NCI-H2171 treated with DMSO at 0.1 percent for 48 hours (cell line): ENCODE measurements around the gene ARHGAP42.

Experiments used
- DNase-seq: peaks from one replicate; lab custom pipeline; 2025; lab: John Stamatoyannopoulos, UW

ARHGAP42 gene

DNA sequence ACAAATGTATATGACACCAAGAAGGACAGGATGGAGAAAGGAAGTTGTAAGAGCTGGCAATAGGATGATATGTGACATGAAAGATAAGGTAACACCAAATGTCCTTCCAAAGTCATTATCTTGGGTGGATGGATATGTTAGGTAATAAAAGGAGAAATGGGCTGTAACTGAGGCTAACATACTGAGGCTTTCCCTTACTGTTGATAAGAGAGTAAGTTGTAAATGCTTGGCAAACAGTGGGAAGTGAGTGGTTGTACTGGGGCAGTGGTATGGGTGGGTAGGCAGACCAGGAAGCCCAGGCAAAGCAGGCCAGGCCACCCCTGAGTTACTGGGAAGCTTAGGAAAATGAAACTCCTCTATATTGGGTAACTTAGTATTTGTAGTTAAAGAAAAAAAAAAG is 73.7 kb downstream of the ARHGAP42 start:
- no peak for DNase-seq

DNA sequence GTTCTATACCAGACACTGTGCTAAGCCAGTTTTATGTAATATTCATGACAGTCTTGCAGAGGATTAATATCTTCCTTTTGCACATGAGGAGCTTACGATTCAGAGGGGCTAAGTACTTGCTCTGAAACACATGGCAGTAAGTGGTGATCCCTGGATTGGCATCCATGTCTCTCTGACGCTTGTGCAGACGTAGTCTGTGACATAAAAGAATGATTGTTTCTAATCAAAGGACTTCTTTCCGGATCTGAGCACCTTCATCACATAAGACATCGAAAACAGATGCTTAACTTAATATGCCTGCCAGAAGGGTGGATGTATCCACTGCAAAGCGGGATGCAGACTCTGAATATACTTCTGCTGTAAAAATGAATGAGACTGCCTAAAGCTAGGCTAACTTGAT is 74.8 kb downstream of the ARHGAP42 start:
- peak; percentile 19 for DNase-seq

DNA sequence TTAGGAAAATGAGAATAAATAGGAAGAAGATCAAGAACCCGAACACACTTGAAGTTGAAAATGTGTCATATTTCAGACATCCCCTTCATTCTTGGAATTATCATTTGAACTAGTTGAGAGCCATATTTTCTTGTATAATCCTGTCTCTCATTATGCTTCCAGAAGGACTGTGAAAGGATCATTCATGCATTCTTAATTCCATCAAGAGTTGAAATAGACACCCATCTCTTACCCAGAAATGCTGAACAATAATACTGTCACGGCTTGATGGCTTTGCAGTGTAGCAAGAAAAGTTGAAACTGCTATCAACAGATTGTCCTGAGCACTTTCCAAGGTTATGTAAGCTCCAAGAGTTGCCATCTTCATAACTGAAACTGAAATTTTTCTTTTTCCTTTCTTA is 79.7 kb downstream of the ARHGAP42 start:
- peak; percentile 83 for DNase-seq

DNA sequence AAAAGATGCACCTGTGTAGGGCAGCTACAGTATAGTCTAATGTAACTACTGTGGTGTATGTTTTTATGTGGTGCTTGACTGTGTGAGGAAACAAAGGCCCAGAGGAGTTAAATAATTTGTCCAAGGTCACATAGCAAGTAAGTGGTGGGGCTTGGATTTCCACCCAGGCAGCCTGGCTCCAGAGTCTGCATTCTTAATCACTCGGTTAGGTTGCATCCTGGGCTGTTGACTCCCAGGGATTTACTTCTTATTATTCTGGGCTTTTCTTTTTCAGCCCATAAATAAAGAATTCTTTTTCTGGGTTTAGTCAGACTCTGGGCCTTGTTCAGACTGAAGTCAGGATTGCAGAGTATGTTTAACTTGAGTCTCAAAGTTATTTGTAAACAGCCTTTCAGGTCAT is 82.1 kb downstream of the ARHGAP42 start:
- peak; percentile 52 for DNase-seq

DNA sequence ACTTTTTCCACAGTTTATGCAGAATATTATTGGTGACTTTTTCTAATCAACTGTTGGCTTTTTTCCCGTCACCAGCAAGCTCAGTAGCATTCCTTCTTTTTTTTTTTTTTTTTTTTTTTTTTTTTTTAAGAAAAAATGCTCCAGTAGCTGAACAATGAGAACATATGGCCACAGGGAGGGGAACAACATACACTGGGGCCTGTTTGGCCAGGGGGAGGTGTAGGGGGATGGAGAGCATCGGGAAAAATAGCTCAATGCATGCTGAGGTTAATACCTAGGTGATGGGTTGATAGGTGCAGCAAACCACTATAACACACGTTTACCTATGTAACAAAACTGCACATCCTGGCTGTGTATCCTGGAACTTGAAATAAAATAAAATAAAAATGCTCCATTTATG is 82.5 kb downstream of the ARHGAP42 start:
- peak; percentile 76 for DNase-seq

DNA sequence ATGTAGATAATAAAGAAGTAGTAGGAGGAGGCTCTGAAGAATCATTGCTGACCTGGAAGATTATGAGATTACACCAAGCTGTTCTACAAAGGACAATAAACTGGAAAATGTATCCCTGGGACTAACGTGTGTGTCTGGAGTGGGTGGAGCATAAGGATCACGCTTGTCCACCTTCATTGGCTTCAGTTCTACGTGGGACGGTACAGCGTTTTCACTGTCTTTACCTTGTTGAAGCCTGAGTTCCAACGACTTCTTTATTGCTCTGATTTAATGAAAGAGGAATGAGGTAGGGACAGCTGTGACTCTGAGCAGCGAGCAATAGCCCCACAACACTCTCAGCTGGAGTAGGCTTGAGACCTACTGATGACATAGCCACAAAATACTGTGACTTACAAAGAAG is 87.0 kb downstream of the ARHGAP42 start:
- no peak for DNase-seq

DNA sequence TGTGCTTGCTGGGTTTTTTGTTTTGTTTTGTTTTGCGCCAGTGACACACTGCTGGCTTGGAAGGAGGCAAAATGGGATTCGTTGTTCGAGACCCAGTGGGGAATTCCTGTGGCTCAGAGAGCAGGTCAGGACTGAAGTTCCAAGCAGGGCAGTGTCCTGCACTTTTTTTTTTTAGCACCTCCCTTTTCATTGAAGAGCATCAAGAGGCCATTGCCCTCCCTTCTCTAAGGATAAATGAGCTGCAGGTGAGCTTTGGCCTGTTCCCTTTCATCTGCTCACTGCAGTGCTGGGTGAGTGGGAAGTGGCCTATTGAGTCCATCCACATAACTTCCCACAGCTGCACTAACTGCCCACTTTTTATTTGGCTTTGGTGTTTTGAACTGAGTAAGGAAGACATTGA is 87.8 kb downstream of the ARHGAP42 start:
- no peak for DNase-seq

DNA sequence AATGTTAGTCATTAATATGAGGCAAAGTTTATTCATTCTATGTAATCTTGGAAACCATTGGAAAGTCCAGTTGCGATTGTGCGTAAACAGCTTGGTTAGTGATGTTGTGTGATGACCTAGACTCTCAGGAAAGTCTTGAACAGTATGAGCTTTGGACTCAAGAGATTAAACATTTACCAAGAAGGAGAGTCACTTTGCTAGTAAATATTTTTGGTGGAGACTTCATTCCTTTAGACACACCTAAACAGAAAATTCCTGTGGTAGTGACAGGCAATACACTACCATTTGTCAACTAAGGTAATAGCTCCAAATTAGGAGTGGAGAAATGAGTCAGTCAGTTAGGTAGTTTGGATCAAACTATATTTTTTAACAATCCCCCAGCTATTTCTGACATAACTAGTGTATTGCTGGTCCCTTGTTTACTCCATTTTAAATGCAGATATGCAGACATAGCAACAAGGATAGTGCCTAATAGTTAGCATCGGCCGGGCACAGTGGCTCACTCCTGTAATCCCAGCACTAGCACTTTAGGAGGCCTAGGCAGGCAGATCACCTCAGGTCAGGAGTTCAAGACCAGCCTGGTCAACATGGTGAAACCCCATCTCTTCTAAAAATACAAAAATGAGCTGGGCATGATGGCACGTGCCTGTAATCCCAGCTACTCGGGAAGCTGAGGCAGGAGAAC is 89.3 kb downstream of the ARHGAP42 start:
- no peak for DNase-seq

DNA sequence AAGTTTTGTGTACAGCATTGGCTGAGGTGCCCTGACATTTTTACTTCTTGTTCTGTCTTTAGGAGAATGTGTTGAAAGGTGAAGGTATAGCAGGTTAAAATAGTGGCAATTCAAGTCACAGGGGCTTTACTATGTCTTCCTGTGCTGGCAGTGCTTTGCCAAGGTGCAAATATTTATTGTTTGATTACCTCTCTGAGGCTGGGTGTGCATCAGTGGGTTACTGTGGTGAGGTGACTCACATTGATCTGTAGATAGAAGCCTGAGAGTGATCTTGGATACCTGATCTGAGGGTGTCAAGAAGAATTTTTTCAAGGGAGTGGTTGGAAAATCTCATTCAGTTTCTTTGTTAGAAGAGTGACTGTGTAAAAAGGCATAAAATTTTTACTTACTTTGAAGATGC is 90.0 kb downstream of the ARHGAP42 start:
- no peak for DNase-seq

DNA sequence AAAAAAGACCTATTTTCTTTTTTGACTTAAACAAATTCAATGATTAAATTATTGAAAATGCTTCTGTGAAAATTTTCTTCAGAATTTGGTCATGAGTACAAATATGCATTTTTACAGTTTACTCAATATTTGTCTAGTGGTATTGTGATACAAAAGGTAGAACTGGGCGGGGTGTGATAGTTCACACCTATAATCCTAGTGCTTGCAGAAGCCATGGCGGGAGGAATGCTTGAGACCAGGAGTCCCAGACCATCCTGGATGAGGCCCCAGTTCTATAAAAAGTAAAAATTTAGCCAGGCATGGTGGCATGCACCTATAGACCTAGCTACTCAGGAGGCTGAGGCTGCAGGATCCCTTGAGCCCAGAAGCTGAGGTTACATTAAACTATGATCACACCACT is 90.6 kb downstream of the ARHGAP42 start:
- DNase-seq: no peak

DNA sequence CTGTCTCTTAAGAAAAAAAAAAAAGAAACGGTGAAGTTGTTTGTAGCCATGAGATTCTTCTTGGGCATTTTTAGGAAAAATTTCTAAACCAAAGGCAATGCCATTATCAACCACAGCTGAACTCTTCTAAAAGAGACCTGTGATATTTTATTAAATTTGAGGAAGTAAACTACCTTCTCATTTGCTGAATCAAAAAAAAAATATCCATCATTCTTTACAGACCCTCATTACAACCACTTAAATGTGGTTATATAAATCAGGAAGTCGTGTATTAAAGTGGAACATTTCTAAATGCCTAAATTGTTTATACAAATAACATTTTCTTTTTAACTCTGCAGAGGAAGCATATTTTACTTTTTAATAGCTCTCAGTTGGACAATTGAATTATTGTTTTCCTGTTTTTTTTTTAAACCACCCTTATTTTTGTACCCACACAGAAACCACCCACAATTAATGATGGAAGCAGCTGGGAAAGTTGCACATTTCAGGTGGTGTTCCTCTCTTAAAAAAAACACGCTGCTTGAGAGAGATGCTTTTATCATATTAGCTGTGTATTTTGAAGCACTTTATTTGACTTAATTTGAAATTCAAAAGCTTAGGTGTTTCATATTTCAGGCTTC is 91.2 kb downstream of the ARHGAP42 start:
- DNase-seq: no peak

DNA sequence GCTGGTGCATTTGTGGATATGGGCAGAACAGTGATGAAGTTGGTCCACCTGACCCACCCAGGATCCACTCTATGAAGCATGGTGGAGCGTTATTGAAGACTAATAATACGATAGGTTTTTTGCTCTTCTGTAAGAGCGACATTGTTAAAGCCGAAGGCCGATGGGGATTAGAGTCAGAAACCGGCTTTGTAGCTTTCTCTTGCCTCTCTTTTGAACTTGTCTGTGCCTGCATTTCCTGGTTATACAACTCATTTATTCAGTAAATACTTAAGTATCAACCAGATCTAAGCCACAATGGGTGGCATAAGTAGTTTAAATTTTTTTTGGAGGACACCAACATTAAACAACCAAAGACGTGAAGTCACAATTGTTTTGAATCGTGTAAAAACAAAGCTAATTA is 93.4 kb downstream of the ARHGAP42 start:
- DNase-seq: no peak

DNA sequence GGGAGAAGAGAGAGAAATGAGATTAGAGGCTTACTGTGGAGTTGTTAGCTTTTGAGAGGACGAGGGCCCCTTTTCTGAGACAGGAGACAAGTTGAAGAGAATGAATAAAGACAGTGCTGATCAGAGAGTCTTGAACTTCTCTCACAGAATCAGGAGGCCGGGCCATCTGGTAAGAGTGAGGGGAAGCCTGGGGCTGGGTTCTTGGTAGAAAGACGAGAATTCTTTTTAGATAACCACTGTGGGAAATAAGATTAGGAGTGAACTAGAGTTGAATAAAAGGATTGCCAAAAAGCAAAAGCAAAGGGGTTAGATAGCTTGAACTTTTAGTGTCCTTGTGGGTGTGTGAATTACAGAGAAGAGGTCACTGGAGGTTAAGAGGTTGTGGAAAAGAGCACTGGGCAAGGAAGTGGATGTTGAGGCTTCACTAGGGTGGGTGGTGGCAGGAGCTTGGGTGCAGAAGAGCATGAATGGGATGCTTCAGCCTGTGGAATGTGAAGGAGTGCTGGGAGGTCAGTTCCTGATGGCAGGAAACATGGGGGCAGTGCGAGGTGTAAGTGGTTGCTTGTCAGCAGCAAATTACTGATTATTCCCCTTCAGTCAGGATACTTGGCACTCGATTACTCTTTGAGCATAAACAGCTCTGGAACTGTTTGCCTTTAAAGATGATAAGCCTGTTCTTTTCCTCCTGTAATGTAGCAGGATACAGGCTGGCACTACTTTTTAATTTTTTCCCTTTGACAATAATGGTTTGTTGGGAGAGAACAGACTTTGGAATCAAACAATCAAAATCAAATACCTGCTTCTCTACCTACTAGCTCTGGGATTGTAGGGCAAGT is 98.3 kb downstream of the ARHGAP42 start:
- DNase-seq: no peak

DNA sequence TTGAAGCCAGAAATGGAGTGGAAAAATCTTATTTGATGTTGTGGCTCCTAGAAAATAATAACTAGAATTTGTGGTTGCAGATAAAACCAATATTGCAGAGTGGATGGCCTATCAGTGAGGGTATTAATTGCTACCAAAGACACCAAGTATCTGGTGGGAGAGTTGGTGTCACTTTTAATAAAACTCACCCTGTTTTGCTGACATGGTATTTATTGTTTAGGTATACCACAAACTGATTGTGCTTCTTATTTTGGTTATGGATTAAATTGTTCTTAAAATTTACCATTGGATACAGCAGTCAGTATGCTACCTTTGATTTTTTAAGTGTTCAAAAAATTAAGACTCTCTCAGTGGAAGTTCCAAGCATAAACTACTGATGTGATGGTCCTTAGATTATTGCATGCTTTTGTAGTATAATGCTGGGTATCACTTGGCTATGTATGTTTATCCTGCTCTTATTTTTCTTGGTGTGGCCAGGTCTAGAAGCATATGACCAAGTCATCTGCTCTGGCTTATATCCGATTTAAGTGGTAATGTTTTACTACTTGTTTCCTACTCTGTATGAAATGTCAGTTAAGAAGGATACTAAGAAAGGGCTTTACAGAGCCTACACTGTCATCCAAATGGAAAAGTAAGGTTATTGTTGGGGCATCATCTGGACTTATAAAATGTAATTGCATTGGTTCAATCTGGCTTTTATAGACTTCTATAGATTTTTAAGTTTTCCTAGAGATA is 101.6 kb downstream of the ARHGAP42 start:
- no peak for DNase-seq

DNA sequence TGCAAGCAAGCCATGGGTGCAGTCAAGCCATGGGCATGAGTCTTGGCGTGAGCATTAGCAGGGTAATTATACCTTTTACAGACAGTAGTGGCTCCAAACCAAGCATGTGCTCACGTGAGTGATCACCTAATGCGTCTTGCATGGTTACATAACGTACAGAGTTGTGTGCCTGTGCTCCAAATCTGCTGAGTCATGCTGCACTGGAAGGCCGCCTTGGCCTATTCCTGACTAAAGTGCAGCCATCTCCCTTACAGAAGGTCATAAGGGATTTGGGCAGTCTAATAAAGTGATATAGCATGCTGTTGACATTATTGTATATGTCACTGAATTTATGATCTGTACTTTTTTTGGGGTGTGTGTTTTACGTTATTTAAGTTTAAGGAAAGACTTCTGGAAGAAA is 102.4 kb downstream of the ARHGAP42 start:
- DNase-seq: no peak

DNA sequence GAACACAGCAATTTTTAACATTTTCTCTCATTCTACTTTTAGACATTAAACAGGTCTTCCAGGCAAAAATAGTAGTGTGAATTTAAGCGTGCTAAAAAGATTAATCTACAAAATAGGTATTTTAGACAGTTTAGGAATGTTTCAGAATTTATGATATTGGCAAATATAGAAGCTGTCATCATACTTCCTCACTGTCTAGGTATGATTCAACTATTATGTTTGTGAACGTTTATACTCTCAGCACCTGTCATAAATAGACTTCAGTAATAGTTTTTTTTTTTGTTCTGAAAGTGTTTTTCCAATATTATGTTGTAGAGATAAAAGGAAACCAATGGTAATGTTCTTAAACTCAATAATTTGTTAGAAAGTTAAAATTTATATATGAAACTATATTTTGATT is 103.0 kb downstream of the ARHGAP42 start:
- DNase-seq: no peak

DNA sequence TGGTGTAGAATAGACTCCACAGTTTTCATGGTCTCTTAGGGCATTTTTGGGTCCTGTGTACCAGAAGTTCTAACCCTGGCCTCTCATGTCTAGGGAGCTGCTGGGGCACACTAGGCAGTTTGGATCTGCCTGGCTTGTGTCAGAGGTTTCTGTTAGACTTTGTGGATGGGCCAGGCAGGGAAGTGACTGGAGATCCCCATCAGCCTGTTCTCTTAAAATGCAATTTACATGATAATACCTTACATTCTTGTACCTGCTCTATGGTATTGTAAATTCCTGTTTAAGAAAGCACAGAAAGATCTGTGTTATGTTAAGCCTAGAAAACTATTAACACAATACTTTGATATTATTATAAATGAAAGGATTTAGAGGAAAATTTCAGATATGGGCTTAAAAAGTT is 104.0 kb downstream of the ARHGAP42 start:
- DNase-seq: no peak

DNA sequence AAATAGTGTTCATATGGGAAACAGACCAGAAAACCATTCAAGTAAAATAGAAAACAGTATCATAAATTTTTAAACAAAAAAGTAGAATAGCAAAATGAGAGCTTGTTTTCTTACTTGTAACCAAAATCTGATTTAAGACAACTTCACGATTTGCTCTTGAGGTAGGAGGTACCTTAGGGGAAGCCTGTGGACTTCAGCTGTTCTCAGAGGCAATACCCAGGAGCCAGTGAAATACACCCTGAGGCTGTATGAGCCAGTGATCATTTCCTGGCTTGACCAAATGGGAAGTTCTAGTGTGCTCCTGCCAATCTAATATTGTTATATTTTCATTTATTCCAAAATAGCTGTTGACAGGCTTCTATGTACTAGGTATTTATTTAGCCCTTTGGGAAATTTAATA is 104.8 kb downstream of the ARHGAP42 start:
- no peak for DNase-seq

DNA sequence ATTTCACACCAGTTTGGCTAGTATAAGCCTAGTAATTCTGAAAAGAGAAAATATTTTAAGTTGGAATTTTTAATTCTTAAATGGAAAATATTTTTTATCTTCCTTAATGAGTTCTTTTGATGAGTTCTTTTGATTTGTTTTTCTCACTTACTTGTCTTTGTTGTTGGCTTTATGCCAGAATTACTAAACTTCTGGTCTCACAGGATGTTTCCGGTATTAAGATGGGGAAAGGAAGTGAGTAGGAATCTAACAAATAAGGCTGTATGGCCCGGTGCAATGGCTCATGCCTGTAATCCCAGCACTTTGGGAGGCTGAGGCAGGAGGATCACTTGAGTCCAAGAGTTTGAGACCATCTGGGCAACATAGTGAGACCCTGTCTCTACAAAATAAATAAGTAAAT is 106.4 kb downstream of the ARHGAP42 start:
- DNase-seq: no peak

DNA sequence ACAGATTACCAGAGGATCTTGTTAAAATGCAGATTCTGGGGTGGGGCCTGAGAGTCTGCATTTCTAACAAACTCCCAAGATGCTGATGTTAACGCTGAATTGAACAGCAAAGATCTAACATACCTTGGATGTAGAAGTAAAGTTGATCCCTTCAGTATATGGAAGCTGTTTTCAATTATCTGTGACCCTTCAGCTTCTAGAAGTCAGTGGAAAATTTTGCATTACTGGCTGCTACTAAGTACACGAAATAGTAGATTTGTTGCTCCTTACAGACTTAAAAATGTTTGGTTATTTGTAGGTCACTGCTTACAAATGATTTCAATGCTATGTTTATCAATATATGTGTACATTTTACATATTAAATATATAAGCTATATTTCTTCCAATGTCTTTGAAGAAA is 107.4 kb downstream of the ARHGAP42 start:
- DNase-seq: no peak

DNA sequence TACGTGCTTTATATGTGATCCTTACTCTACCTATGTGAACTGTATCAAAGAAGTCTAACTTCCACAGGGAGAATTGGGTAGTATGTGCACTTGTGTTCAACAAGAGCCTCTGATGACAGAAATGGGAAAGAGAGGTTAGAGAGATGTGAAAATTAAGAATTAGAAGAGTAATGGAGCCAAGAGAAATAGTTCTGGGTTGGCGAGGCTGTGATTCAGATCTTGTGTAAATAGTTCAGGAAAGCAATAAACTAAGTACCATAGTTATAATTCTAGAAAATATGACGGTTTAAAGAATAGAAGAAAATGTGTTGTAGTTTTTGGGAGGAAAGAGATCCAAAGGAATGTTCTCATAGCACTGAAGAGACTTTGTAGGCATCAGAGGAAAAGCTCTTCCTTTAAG is 112.4 kb downstream of the ARHGAP42 start:
- DNase-seq: no peak

DNA sequence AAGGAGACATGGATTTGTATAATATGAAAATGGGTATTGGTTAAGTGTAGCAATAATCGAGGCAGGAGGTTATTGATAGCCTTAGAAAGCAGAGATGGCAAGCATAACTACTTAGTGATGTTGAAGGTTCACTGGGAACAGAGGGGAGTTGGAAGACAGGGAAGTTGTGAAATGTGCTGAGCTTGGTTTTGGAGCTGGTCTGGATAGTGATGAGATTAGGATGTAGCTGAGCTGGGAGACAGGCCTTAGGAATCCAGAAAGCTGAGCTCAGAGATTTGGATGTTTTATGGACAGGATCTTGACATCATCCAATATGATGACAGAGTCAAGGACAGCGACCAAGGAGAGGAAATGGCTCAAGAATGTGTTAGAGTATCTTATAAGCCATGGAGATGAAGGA is 113.1 kb downstream of the ARHGAP42 start:
- DNase-seq: no peak
